HepG2 (cell line): Measurements from ENCODE around the gene SLC5A12.

Experiments
- FOXK1 ChIP-seq: sonication (generic); formaldehyde crosslinking; IDR thresholded peaks from 2 replicates; pipeline ENCODE4 v1.4.0; 2020; ENCODE audit warnings: low read depth, missing genetic modification reagents, borderline replicate concordance
- GABPB1 ChIP-seq: IDR thresholded peaks from 2 replicates; pipeline ENCODE4 v1.6.1; 2016; ENCODE audit warnings: mild to moderate bottlenecking, missing genetic modification reagents, moderate library complexity, missing compliant biosample characterization
- POLR2A ChIP-seq, 2 experiments: IDR thresholded peaks; 2 replicates each; pipeline ENCODE4 v1.6.1; 2011; ENCODE audit warnings: low read depth in 2 of 2, low read length in 2 of 2, mild to moderate bottlenecking in 1 of 2, moderate library complexity in 1 of 2; ENCODE audit not compliant: insufficient read depth in 1 of 2
- RNF2 ChIP-seq: fragments of 450-650 bp; conservative IDR thresholded peaks from 2 replicates; pipeline ENCODE4 v1.6.1; 2016; ENCODE audit warnings: low read depth
- SMARCC2 ChIP-seq: fragments of 450-650 bp; IDR thresholded peaks from 2 replicates; pipeline ENCODE4 v1.6.1; 2017; ENCODE audit warnings: antibody characterized with exemption, mild to moderate bottlenecking
- ZNF674 ChIP-seq: sonication (generic); formaldehyde crosslinking; IDR thresholded peaks from 2 replicates; pipeline ENCODE4 v1.5.0; 2020; ENCODE audit warnings: low read depth, mild to moderate bottlenecking, missing genetic modification reagents
- TF ChIP-seq, protein P1 (sequence below): sonication (generic); formaldehyde crosslinking; IDR thresholded peaks from 2 replicates; pipeline ENCODE4 v1.5.0; 2020; ENCODE audit warnings: mild to moderate bottlenecking, missing genetic modification reagents, moderate library complexity

DNA sequence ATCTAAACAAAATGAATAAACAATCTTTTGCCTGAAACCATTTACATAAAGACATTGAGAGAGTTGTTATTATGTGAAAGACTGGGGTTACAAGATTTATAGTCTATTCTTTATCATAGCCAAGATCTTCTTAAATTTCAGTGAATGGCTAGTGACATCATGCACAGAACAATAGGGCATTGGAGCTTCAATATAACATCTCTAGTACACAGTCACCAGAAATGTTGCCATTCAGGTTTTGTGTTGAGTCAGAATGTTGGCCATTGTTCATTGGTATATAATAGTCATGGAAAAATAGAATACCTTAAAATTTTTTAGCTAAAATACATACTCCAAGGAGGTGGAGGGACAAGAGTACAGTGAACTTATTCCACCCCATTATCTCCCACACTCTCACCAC, 44.3 kb downstream of the SLC5A12 start:
- TF ChIP-seq FOXK1 (CRISPR knock-in tag) (no peak), GABPB1 (CRISPR knock-in tag) (no peak), RNF2 (no peak), POLR2A (IDR thresholded peaks at IDR 0.05; ENCODE audit: insufficient read depth in 1 of 2, low read depth in 2 of 2, low read length in 2 of 2) (no peak), SMARCC2 (no peak), ZNF674 (CRISPR knock-in tag) (no peak)
- TF ChIP-seq, protein P1, sequence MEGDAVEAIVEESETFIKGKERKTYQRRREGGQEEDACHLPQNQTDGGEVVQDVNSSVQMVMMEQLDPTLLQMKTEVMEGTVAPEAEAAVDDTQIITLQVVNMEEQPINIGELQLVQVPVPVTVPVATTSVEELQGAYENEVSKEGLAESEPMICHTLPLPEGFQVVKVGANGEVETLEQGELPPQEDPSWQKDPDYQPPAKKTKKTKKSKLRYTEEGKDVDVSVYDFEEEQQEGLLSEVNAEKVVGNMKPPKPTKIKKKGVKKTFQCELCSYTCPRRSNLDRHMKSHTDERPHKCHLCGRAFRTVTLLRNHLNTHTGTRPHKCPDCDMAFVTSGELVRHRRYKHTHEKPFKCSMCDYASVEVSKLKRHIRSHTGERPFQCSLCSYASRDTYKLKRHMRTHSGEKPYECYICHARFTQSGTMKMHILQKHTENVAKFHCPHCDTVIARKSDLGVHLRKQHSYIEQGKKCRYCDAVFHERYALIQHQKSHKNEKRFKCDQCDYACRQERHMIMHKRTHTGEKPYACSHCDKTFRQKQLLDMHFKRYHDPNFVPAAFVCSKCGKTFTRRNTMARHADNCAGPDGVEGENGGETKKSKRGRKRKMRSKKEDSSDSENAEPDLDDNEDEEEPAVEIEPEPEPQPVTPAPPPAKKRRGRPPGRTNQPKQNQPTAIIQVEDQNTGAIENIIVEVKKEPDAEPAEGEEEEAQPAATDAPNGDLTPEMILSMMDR: no peak
